Measurements from ENCODE around the gene WDR5B. TPM values are rescaled to one million over a fixed set of nuclear protein-coding genes. Genes with fewer than 3 reads are reported as not detected.

Gene WDR5B
- total RNA-seq, 1 experiment from 2014 or later = 3.4 TPM

GRCh38 chr3:122415104-122415744 is 638 bp downstream of the WDR5B start:
- ChIA-PET POLR2A (interaction anchor here (2.3 kb wide), 1 partner anchor 32 kb away, joined by 12 read pairs; the partner anchor contains the start of genes FAM162A and MIX23), RAD21 (ENCODE audit: low non-redundant PET in 1 of 2, low total read pairs in 2 of 2, uncharacterized antibody in 2 of 2, unreplicated experiment in 2 of 2) (no interaction called here), CTCF (interaction anchor here (0.6 to 2.4 kb wide), 3 partner anchors 23 to 263 kb away, joined by 3 to 8 read pairs (median 5); partner anchors contain the start of gene FAM162A)
- Histone ChIP-seq H3K4me3 (replicated peaks in 1 of 2; ENCODE audit: low read depth in 1 of 2, low read length in 2 of 2) (peak overlapping the region; percentile 82 to 84), H3K4me2 (ENCODE audit: low read length) (peak overlapping the region; percentile 77), H3K9me2 (ENCODE audit: insufficient read depth) (no peaks in the 10 kb centered on the region), H3K9ac (ENCODE audit: low read length) (peak overlapping the region; percentile 72), H3K27me3 (ENCODE audit: insufficient read depth, low read length) (no peaks in the 10 kb centered on the region), H3K4me1 (ENCODE audit: control insufficient read depth in 1 of 2, insufficient read depth in 2 of 2, low read length in 2 of 2) (peaks cover 6 to 15% of the 10 kb centered on the region in 2 experiments; a peak in 3 of 4 replicates), H2AFZ (ENCODE audit: low read depth, low read length, poor library complexity, severe bottlenecking) (no peak overlapping the region), H3K36me3 (ENCODE audit: control insufficient read depth in 1 of 2, insufficient read depth in 2 of 2, low read length in 2 of 2) (peaks cover 0 to 14% of the 10 kb centered on the region in 2 experiments; a peak in 2 of 4 replicates), H3K27ac (ENCODE audit: low read depth, low read length) (peak overlapping the region; percentile 74), H3K9me3 (ENCODE audit: control insufficient read depth in 1 of 2, insufficient read depth in 1 of 2, low read depth in 1 of 2, low read length in 2 of 2) (no peaks in the 10 kb centered on the region), H4K20me1 (ENCODE audit: insufficient read depth) (no peaks in the 10 kb centered on the region), H3K79me2 (ENCODE audit: insufficient read depth, low read length) (peaks cover 28% of the 10 kb centered on the region)
- no peak for TF ChIP-seq CTCF (IDR thresholded peaks at IDR 0.05 in 2 of 3, conservative IDR thresholded peaks at IDR 0.05 in 1 of 3; ENCODE audit: borderline replicate concordance in 1 of 3, insufficient read depth in 1 of 3, low read depth in 2 of 3, low read length in 2 of 3)
- TF ChIP-seq SIN3A (IDR thresholded peaks at IDR 0.05; ENCODE audit: low read depth) = peak; percentile 74
- TF ChIP-seq, protein P1, sequence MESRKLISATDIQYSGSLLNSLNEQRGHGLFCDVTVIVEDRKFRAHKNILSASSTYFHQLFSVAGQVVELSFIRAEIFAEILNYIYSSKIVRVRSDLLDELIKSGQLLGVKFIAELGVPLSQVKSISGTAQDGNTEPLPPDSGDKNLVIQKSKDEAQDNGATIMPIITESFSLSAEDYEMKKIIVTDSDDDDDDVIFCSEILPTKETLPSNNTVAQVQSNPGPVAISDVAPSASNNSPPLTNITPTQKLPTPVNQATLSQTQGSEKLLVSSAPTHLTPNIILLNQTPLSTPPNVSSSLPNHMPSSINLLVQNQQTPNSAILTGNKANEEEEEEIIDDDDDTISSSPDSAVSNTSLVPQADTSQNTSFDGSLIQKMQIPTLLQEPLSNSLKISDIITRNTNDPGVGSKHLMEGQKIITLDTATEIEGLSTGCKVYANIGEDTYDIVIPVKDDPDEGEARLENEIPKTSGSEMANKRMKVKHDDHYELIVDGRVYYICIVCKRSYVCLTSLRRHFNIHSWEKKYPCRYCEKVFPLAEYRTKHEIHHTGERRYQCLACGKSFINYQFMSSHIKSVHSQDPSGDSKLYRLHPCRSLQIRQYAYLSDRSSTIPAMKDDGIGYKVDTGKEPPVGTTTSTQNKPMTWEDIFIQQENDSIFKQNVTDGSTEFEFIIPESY (IDR thresholded peaks at IDR 0.05; ENCODE audit: extremely low read depth, insufficient replicate concordance, low read length) = no peak
- TF ChIP-seq FOSL1 (IDR thresholded peaks at IDR 0.05; ENCODE audit: low read depth) = no peak
- TF ChIP-seq JUND (IDR thresholded peaks at IDR 0.05) = no peak
- BruUV-seq (replicated peaks) = TSS peak; percentile 72
- intact Hi-C loops (cut with micrococcal nuclease) = no loop called here
- DNase-seq (ENCODE audit: low read depth, low spot score) (peak; percentile 52), ATAC-seq (peak; percentile 65)
